CD14-positive monocyte (primary cell): ENCODE measurements around the gene TRIAP1. TPM values are rescaled to one million over a fixed set of nuclear protein-coding genes. Genes with fewer than 3 reads are reported as not detected.

Source experiments
- DNase-seq, 3 donors: peaks; one replicate each; pipeline ENCODE4 v3.0.0-alpha.2; 2011 to 2022
- H2AFZ ChIP-seq: 2 replicates; pipeline ENCODE4 v1.6.0; 2012; ENCODE audit warnings: mild to moderate bottlenecking, low read depth, low read length, inconsistent platforms; ENCODE audit not compliant: insufficient read depth, poor library complexity, severe bottlenecking
- H3K27ac ChIP-seq, 2 donors: 1 replicate in 1 of 2; 2 replicates in 1 of 2; pipeline ENCODE4 v1.5.1; 2012 to 2013; ENCODE audit warnings: low read length in 2 of 2, control low read depth in 1 of 2, inconsistent platforms in 1 of 2, low read depth in 1 of 2, mild to moderate bottlenecking in 1 of 2
- H3K27me3 ChIP-seq, 2 donors: one replicate each; pipeline versions ENCODE4 v1.6.0 to v1.6.1; 2011 to 2013; ENCODE audit warnings: low read length in 2 of 2; ENCODE audit not compliant: control insufficient read depth in 2 of 2, insufficient read depth in 2 of 2
- H3K36me3 ChIP-seq, 2 donors: replicated peaks in 1 of 2; 1 replicate in 1 of 2; 2 replicates in 1 of 2; pipeline versions ENCODE4 v1.5.1 to v1.6.1; 2012 to 2013; ENCODE audit warnings: low read length in 2 of 2, control low read depth in 1 of 2, inconsistent platforms in 1 of 2, mild to moderate bottlenecking in 1 of 2; ENCODE audit not compliant: insufficient read depth in 2 of 2, control insufficient read depth in 1 of 2
- H3K4me1 ChIP-seq, 2 donors: 1 replicate in 1 of 2; 2 replicates in 1 of 2; pipeline versions ENCODE4 v1.5.1 to v1.6.1; 2012 to 2013; ENCODE audit warnings: low read length in 2 of 2, control low read depth in 1 of 2, inconsistent platforms in 1 of 2, mild to moderate bottlenecking in 1 of 2, moderate library complexity in 1 of 2; ENCODE audit not compliant: insufficient read depth in 2 of 2, control insufficient read depth in 1 of 2
- H3K4me2 ChIP-seq: replicated peaks from 2 replicates; pipeline ENCODE3; 2012; ENCODE audit warnings: low read length, moderate library complexity, mild to moderate bottlenecking; ENCODE audit not compliant: poor library complexity, severe bottlenecking; ENCODE audit errors: extremely low read depth
- H3K4me3 ChIP-seq, 3 experiments: fragments of 200-600 bp in 1 of 3; sonication (generic) in 1 of 3; replicated peaks in 1 of 3; 1 replicate in 2 of 3; 2 replicates in 1 of 3; pipeline ENCODE4 v1.5.1; 2011 to 2013; ENCODE audit warnings: low read length in 3 of 3, mild to moderate bottlenecking in 3 of 3, control low read depth in 2 of 3, low read depth in 2 of 3, inconsistent platforms in 1 of 3, moderate library complexity in 1 of 3
- H3K79me2 ChIP-seq: 2 replicates; pipeline ENCODE4 v1.6.0; 2012; ENCODE audit warnings: mild to moderate bottlenecking, control low read depth, inconsistent platforms, low read length, moderate library complexity; ENCODE audit not compliant: insufficient read depth
- H3K9ac ChIP-seq: 2 replicates; pipeline ENCODE4 v1.6.0; 2017; ENCODE audit warnings: low read length, mild to moderate bottlenecking; ENCODE audit not compliant: insufficient read depth, poor library complexity, severe bottlenecking
- H3K9me3 ChIP-seq, 2 donors: replicated peaks in 1 of 2; 1 replicate in 1 of 2; 2 replicates in 1 of 2; pipeline versions ENCODE4 v1.5.1 to v1.6.1; 2012 to 2013; ENCODE audit warnings: low read length in 2 of 2, control low read depth in 1 of 2; ENCODE audit not compliant: control insufficient read depth in 1 of 2, insufficient read depth in 1 of 2
- H4K20me1 ChIP-seq: 2 replicates; pipeline ENCODE4 v1.6.0; 2012; ENCODE audit warnings: mild to moderate bottlenecking, low read length, control low read depth, moderate library complexity; ENCODE audit not compliant: insufficient read depth
- H3K27ac Mint-ChIP-seq, 7 donors: one replicate each; pipeline ENCODE4 v1.8.0; 2020; ENCODE audit warnings: mild to moderate bottlenecking in 7 of 7, mixed read lengths in 7 of 7, moderate library complexity in 6 of 7, inconsistent platforms in 2 of 7
- H3K27me3 Mint-ChIP-seq, 3 donors: one replicate each; pipeline ENCODE4 v1.8.0; 2021 to 2022; ENCODE audit warnings: low read depth in 3 of 3, mild to moderate bottlenecking in 3 of 3, mixed read lengths in 3 of 3, moderate library complexity in 3 of 3, inconsistent platforms in 1 of 3
- H3K36me3 Mint-ChIP-seq, 2 donors: one replicate each; pipeline ENCODE4 v1.8.0; 2020; ENCODE audit warnings: mixed read lengths in 2 of 2, inconsistent platforms in 1 of 2, mild to moderate bottlenecking in 1 of 2
- H3K4me1 Mint-ChIP-seq: one replicate; pipeline ENCODE4 v1.8.0; 2020; ENCODE audit warnings: mild to moderate bottlenecking, mixed read lengths
- H3K4me3 Mint-ChIP-seq, 2 donors: one replicate each; pipeline ENCODE4 v1.8.0; 2020; ENCODE audit warnings: mild to moderate bottlenecking in 2 of 2, mixed read lengths in 2 of 2, moderate library complexity in 1 of 2
- H3K9me3 Mint-ChIP-seq, 7 donors: one replicate each; pipeline ENCODE4 v1.8.0; 2020 to 2022; ENCODE audit warnings: mixed read lengths in 7 of 7, mild to moderate bottlenecking in 6 of 7, moderate library complexity in 6 of 7, inconsistent platforms in 2 of 7
- CTCF ChIP-seq: fragments of 200-600 bp; IDR thresholded peaks from one replicate; pipeline ENCODE4 v1.8.0; 2022; ENCODE audit warnings: antibody characterized with exemption, mild to moderate bottlenecking
- WGBS: methylation state at CpG from one replicate; pipeline ENCODE4 v1.1.5; 2013; ENCODE audit warnings: missing lambda C conversion rate; ENCODE audit not compliant: insufficient coverage; 5-methylcytosine and 5-hydroxymethylcytosine counted together
- intact Hi-C, 2 donors: fragments of 100-400 bp; cut with micrococcal nuclease; formaldehyde crosslinking; loops; one replicate each; pipeline versions ENCODE4 v1.15.0 to v1.15.1; 2023
- polyA plus RNA-seq, 3 donors: library from polyadenylated mRNA; depleted of rRNA in 1 of 3; unstranded in 2 of 3; stranded (reverse) in 1 of 3; fragments of 300-500 nt in 2 of 3; fragments of >200 nt in 1 of 3; fragmentation: Illumina TruSeq in 2 of 3; gene quantifications; 1 replicate in 2 of 3; 2 replicates in 1 of 3; pipeline ENCODE4 v1.2.3, GENCODE V29; 2012 to 2021

TRIAP1 gene
- polyA plus RNA-seq, 3 donors = 11.3 to 61.9 (median 57.0) TPM

- 100% methylated on average over 1 of the region's 7 CpGs for WGBS
Observed at GRCh38 chr12:120485961-120486881, 40.0 kb upstream of the TRIAP1 start.

GRCh38 chr12:120483621-120484020 lies 37.4 kb upstream of the TRIAP1 start:
- peak overlapping the region in 5 of 7 donors; percentile 1 to 47 (median 23) for H3K27ac Mint-ChIP-seq
- Histone ChIP-seq H4K20me1 (no peaks in the 10 kb centered on the region), H3K4me2 (no peak overlapping the region), H3K4me1 (peaks cover 0 to 2% of the 10 kb centered on the region in 2 donors), H2AFZ (peak overlapping the region; percentile 24), H3K36me3 (no peaks in the 10 kb centered on the region), H3K79me2 (no peaks in the 10 kb centered on the region), H3K4me3 (no peak overlapping the region), H3K9ac (no peak overlapping the region), H3K27me3 (no peaks in the 10 kb centered on the region), H3K27ac (no peak overlapping the region), H3K9me3 (no peaks in the 10 kb centered on the region)
- intact Hi-C loops = no loop called here
- peaks cover 0 to 4% of the 10 kb centered on the region in 2 donors for H3K36me3 Mint-ChIP-seq
- peaks cover 10% of the 10 kb centered on the region for H3K4me1 Mint-ChIP-seq
- 94% methylated on average over 1 of the region's 1 CpG for WGBS
- no peak overlapping the region for H3K4me3 Mint-ChIP-seq
- DNase-seq = peak in 2 of 3 donors; percentile 14 to 16
- peaks cover 0 to 1% (median 0%) of the 10 kb centered on the region in 3 donors for H3K27me3 Mint-ChIP-seq
- no peaks in the 10 kb centered on the region for H3K9me3 Mint-ChIP-seq
- TF ChIP-seq CTCF = no peak

More at GRCh38 chr12:120485961-120486881, 40.0 kb upstream of the TRIAP1 start:
- H2AFZ ChIP-seq = no peak overlapping the region
- no peak for DNase-seq
- H3K4me2 ChIP-seq = no peak overlapping the region
- intact Hi-C loops = no loop called here
- Mint-ChIP-seq H3K27me3 (peaks cover 0 to 1% (median 1%) of the 10 kb centered on the region in 3 donors), H3K9me3 (no peaks in the 10 kb centered on the region), H3K27ac (no peak overlapping the region), H3K36me3 (peaks cover 0 to 4% of the 10 kb centered on the region in 2 donors), H3K4me1 (peaks cover 13% of the 10 kb centered on the region), H3K4me3 (no peak overlapping the region)
- H3K79me2 ChIP-seq = no peaks in the 10 kb centered on the region
- no peak for TF ChIP-seq CTCF
- H3K27ac ChIP-seq = no peak overlapping the region
- H4K20me1 ChIP-seq = no peaks in the 10 kb centered on the region
- no peaks in the 10 kb centered on the region for H3K9me3 ChIP-seq
- peaks cover 0 to 2% of the 10 kb centered on the region in 2 donors for H3K4me1 ChIP-seq
- no peak overlapping the region for H3K9ac ChIP-seq
- no peaks in the 10 kb centered on the region for H3K27me3 ChIP-seq
- no peak overlapping the region for H3K4me3 ChIP-seq
- H3K36me3 ChIP-seq = no peaks in the 10 kb centered on the region
